HEK293T (cell line): Measurements from ENCODE around the gene ADAMTS15.

Source experiments
- CTCF ChIA-PET: fragments of 350-600 bp; formaldehyde crosslinking; extraction: SDS; loops from one replicate; lab custom pipeline; 2021; ENCODE audit warnings: antibody characterized with exemption, inconsistent platforms; lab: Yijun Ruan, JAX
- POLR2A ChIA-PET: fragments of 350-600 bp; formaldehyde crosslinking; extraction: SDS; loops from one replicate; lab custom pipeline; 2020; ENCODE audit warnings: antibody characterized with exemption, inconsistent platforms; lab: Yijun Ruan, JAX
- DNase-seq: peaks from one replicate; pipeline ENCODE4 v3.0.0; 2012; ENCODE audit warnings: mixed read lengths; ENCODE audit errors: extremely low spot score
- ARNT ChIP-seq: fragments of 450-650 bp; IDR thresholded peaks from 2 replicates; pipeline ENCODE4 v1.6.1; 2017; ENCODE audit warnings: mild to moderate bottlenecking
- BHLHE40 ChIP-seq: fragments of 450-650 bp; IDR thresholded peaks from 2 replicates; pipeline ENCODE4 v1.6.1; 2016; ENCODE audit warnings: mild to moderate bottlenecking, moderate library complexity, borderline replicate concordance
- CTBP1 ChIP-seq: fragments of 450-650 bp; IDR thresholded peaks from 2 replicates; pipeline ENCODE4 v1.6.1; 2016; ENCODE audit warnings: borderline replicate concordance
- ELF4 ChIP-seq: fragments of 450-650 bp; IDR thresholded peaks from 2 replicates; pipeline ENCODE4 v1.6.1; 2017; ENCODE audit warnings: antibody characterized with exemption
- FOXA1 ChIP-seq: fragments of 450-650 bp; IDR thresholded peaks from 2 replicates; pipeline ENCODE4 v1.6.1; 2016; ENCODE audit warnings: mild to moderate bottlenecking
- FOXK2 ChIP-seq: fragments of 450-650 bp; IDR thresholded peaks from 2 replicates; pipeline ENCODE4 v1.6.1; 2016; ENCODE audit warnings: mild to moderate bottlenecking
- FOXM1 ChIP-seq: fragments of 450-650 bp; IDR thresholded peaks from 2 replicates; pipeline ENCODE4 v1.6.1; 2017; ENCODE audit warnings: mild to moderate bottlenecking, borderline replicate concordance
- HDGF ChIP-seq: fragments of 450-650 bp; IDR thresholded peaks from 2 replicates; pipeline ENCODE4 v1.6.1; 2017; ENCODE audit warnings: antibody characterized with exemption, borderline replicate concordance
- L3MBTL2 ChIP-seq: fragments of 450-650 bp; conservative IDR thresholded peaks from 2 replicates; pipeline ENCODE4 v1.6.1; 2016; ENCODE audit warnings: mild to moderate bottlenecking
- LEF1 ChIP-seq: fragments of 450-650 bp; IDR thresholded peaks from 2 replicates; pipeline ENCODE4 v1.6.1; 2017; ENCODE audit warnings: mild to moderate bottlenecking, borderline replicate concordance
- NFRKB ChIP-seq: fragments of 450-650 bp; IDR thresholded peaks from 2 replicates; pipeline ENCODE4 v1.6.1; 2016; ENCODE audit warnings: mild to moderate bottlenecking, moderate library complexity
- PKNOX1 ChIP-seq: fragments of 450-650 bp; IDR thresholded peaks from 2 replicates; pipeline ENCODE4 v1.6.1; 2016
- SP1 ChIP-seq: fragments of 450-650 bp; IDR thresholded peaks from 2 replicates; pipeline ENCODE4 v1.6.1; 2017
- SUZ12 ChIP-seq: fragments of 450-650 bp; IDR thresholded peaks from 2 replicates; pipeline ENCODE4 v1.6.1; 2016; ENCODE audit warnings: mild to moderate bottlenecking
- TARDBP ChIP-seq: fragments of 450-650 bp; IDR thresholded peaks from 2 replicates; pipeline ENCODE4 v1.6.1; 2016
- ZNF384 ChIP-seq: fragments of 450-650 bp; IDR thresholded peaks from 2 replicates; pipeline ENCODE4 v1.6.1; 2016

ADAMTS15 gene

GRCh38 chr11:130426837-130427341 is 21.6 kb upstream of the ADAMTS15 start:
- ChIA-PET POLR2A (no interaction called here), CTCF (no interaction called here)
- no peak for DNase-seq
- TF ChIP-seq SP1 (no peak), SUZ12 (no peak), ZNF384 (no peak), FOXA1 (no peak), HDGF (no peak), ARNT (no peak), TARDBP (no peak), FOXM1 (no peak), LEF1 (no peak), PKNOX1 (no peak), BHLHE40 (no peak), NFRKB (no peak), CTBP1 (no peak), ELF4 (no peak), FOXK2 (no peak)

GRCh38 chr11:130427581-130428315 is 20.7 kb upstream of the ADAMTS15 start:
- peak; percentile 39 for DNase-seq
- ChIA-PET POLR2A (no interaction called here), CTCF (interaction anchor here (1.1 to 1.4 kb wide), 2 partner anchors 215 to 435 kb away, joined by 5 read pairs; no protein-coding TSS in a partner anchor)
- TF ChIP-seq CTBP1 = no peak
- TF ChIP-seq BHLHE40 = no peak
- no peak for TF ChIP-seq TARDBP
- TF ChIP-seq NFRKB = no peak
- no peak for TF ChIP-seq LEF1
- TF ChIP-seq FOXK2 = no peak
- TF ChIP-seq ELF4 = no peak
- no peak for TF ChIP-seq ARNT
- TF ChIP-seq ZNF384 = no peak
- TF ChIP-seq SUZ12 = no peak
- TF ChIP-seq L3MBTL2 = no peak
- no peak for TF ChIP-seq FOXA1
- TF ChIP-seq SP1 = no peak
- TF ChIP-seq HDGF = no peak
- no peak for TF ChIP-seq FOXM1
- TF ChIP-seq PKNOX1 = no peak

- TF ChIP-seq FOXK2 (no peak), CTBP1 (no peak), SUZ12 (no peak), BHLHE40 (no peak), LEF1 (no peak), L3MBTL2 (no peak), ELF4 (no peak), FOXA1 (no peak), SP1 (no peak)
- CTCF ChIA-PET = interaction anchor here (0.6 to 1.4 kb wide), 3 partner anchors 216 to 1515 kb away, joined by 3 to 5 read pairs (median 5); no protein-coding TSS in a partner anchor
- POLR2A ChIA-PET = no interaction called here
- DNase-seq = peak; percentile 35
Measured at GRCh38 chr11:130428316-130429119, 19.9 kb upstream of the ADAMTS15 start, which contains the start of gene ADAMTS8. Gene ADAMTS8, minus strand, starts transcription at chr11:130428609. Its CDS starts 323 bp downstream, at chr11:130428286.

- ChIA-PET CTCF (interaction anchor here (0.6 to 1.4 kb wide), 3 partner anchors 216 to 1516 kb away, joined by 3 to 5 read pairs (median 3); no protein-coding TSS in a partner anchor), POLR2A (no interaction called here)
- DNase-seq = no peak
- TF ChIP-seq ELF4 = no peak
- TF ChIP-seq ZNF384 = no peak
- TF ChIP-seq SP1 = no peak
- TF ChIP-seq NFRKB = no peak
- no peak for TF ChIP-seq FOXM1
- TF ChIP-seq HDGF = no peak
- TF ChIP-seq TARDBP = no peak
- TF ChIP-seq FOXK2 = no peak
- TF ChIP-seq LEF1 = no peak
- no peak for TF ChIP-seq FOXA1
- TF ChIP-seq L3MBTL2 = no peak
- TF ChIP-seq CTBP1 = no peak
- TF ChIP-seq ARNT = no peak
- TF ChIP-seq PKNOX1 = no peak
- TF ChIP-seq BHLHE40 = no peak
- TF ChIP-seq SUZ12 = no peak
Measured at GRCh38 chr11:130429120-130429681, 19.2 kb upstream of the ADAMTS15 start.

- no peak for DNase-seq
- CTCF ChIA-PET = interaction anchor here (1.2 kb wide), 1 partner anchor 433 kb away, joined by 3 read pairs; no protein-coding TSS in a partner anchor
- POLR2A ChIA-PET = no interaction called here
- TF ChIP-seq FOXM1 (no peak), CTBP1 (no peak), SUZ12 (no peak), ARNT (no peak), NFRKB (no peak), FOXK2 (no peak), SP1 (no peak), BHLHE40 (no peak), LEF1 (no peak), TARDBP (no peak), PKNOX1 (no peak), FOXA1 (no peak), HDGF (no peak), ZNF384 (no peak), ELF4 (no peak), L3MBTL2 (no peak)
Measured at GRCh38 chr11:130429983-130430382, 18.5 kb upstream of the ADAMTS15 start.
